ENCODE measurements around the gene MBIP.

The MBIP gene

GRCh38 chr14:36320897-36321381, 502 bp upstream of the MBIP start:
- TF ChIP-seq SIN3A (IDR thresholded peaks at IDR 0.05; ENCODE audit: borderline replicate concordance, insufficient read depth, low read length): no peak
- no peak for TF ChIP-seq POLR2AphosphoS5 (IDR thresholded peaks at IDR 0.05; ENCODE audit: low read depth, low read length)
- TF ChIP-seq TAF1 (IDR thresholded peaks at IDR 0.05; ENCODE audit: borderline replicate concordance, insufficient read depth, low read length): no peak
- no peak for TF ChIP-seq FOXP2 (optimal IDR thresholded peaks at IDR 0.05; ENCODE audit: borderline replicate concordance, extremely low read depth, extremely low read length, insufficient read depth)
- TF ChIP-seq, protein P1, sequence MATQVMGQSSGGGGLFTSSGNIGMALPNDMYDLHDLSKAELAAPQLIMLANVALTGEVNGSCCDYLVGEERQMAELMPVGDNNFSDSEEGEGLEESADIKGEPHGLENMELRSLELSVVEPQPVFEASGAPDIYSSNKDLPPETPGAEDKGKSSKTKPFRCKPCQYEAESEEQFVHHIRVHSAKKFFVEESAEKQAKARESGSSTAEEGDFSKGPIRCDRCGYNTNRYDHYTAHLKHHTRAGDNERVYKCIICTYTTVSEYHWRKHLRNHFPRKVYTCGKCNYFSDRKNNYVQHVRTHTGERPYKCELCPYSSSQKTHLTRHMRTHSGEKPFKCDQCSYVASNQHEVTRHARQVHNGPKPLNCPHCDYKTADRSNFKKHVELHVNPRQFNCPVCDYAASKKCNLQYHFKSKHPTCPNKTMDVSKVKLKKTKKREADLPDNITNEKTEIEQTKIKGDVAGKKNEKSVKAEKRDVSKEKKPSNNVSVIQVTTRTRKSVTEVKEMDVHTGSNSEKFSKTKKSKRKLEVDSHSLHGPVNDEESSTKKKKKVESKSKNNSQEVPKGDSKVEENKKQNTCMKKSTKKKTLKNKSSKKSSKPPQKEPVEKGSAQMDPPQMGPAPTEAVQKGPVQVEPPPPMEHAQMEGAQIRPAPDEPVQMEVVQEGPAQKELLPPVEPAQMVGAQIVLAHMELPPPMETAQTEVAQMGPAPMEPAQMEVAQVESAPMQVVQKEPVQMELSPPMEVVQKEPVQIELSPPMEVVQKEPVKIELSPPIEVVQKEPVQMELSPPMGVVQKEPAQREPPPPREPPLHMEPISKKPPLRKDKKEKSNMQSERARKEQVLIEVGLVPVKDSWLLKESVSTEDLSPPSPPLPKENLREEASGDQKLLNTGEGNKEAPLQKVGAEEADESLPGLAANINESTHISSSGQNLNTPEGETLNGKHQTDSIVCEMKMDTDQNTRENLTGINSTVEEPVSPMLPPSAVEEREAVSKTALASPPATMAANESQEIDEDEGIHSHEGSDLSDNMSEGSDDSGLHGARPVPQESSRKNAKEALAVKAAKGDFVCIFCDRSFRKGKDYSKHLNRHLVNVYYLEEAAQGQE (IDR thresholded peaks at IDR 0.05; ENCODE audit: insufficient read depth in 1 of 2, low read depth in 2 of 2, low read length in 2 of 2): no peak

GRCh38 chr14:36319899-36320199, 588 bp downstream of the MBIP start:
- TF ChIP-seq, protein P1 (IDR thresholded peaks at IDR 0.05; ENCODE audit: insufficient read depth in 1 of 2, low read depth in 2 of 2, low read length in 2 of 2): no peak
- TF ChIP-seq SIN3A (IDR thresholded peaks at IDR 0.05; ENCODE audit: borderline replicate concordance, insufficient read depth, low read length): no peak
- TF ChIP-seq POLR2AphosphoS5 (IDR thresholded peaks at IDR 0.05; ENCODE audit: low read depth, low read length): no peak
- no peak for TF ChIP-seq TAF1 (IDR thresholded peaks at IDR 0.05; ENCODE audit: borderline replicate concordance, insufficient read depth, low read length)
- TF ChIP-seq FOXP2 (optimal IDR thresholded peaks at IDR 0.05; ENCODE audit: borderline replicate concordance, extremely low read depth, extremely low read length, insufficient read depth): no peak

- TF ChIP-seq POLR2AphosphoS5 (IDR thresholded peaks at IDR 0.05; ENCODE audit: low read depth, low read length) (no peak), SIN3A (IDR thresholded peaks at IDR 0.05; ENCODE audit: borderline replicate concordance, insufficient read depth, low read length) (no peak), FOXP2 (optimal IDR thresholded peaks at IDR 0.05; ENCODE audit: borderline replicate concordance, extremely low read depth, extremely low read length, insufficient read depth) (no peak), TAF1 (IDR thresholded peaks at IDR 0.05; ENCODE audit: borderline replicate concordance, insufficient read depth, low read length) (no peak)
- TF ChIP-seq, protein P1 (IDR thresholded peaks at IDR 0.05; ENCODE audit: insufficient read depth in 1 of 2, low read depth in 2 of 2, low read length in 2 of 2): no peak
Observed at GRCh38 chr14:36317650-36318049, 2.8 kb downstream of the MBIP start.

- no peak for TF ChIP-seq FOXP2 (optimal IDR thresholded peaks at IDR 0.05; ENCODE audit: borderline replicate concordance, extremely low read depth, extremely low read length, insufficient read depth)
- no peak for TF ChIP-seq SIN3A (IDR thresholded peaks at IDR 0.05; ENCODE audit: borderline replicate concordance, insufficient read depth, low read length)
- no peak for TF ChIP-seq TAF1 (IDR thresholded peaks at IDR 0.05; ENCODE audit: borderline replicate concordance, insufficient read depth, low read length)
- TF ChIP-seq, protein P1 (IDR thresholded peaks at IDR 0.05; ENCODE audit: insufficient read depth in 1 of 2, low read depth in 2 of 2, low read length in 2 of 2): no peak
- no peak for TF ChIP-seq POLR2AphosphoS5 (IDR thresholded peaks at IDR 0.05; ENCODE audit: low read depth, low read length)
Observed at GRCh38 chr14:36316131-36316530, 4.3 kb downstream of the MBIP start.
